ENCODE data around the gene ZNF496. TPM values are rescaled to one million over a fixed set of nuclear protein-coding genes. Genes with fewer than 3 reads are reported as not detected.
"Not testable (repeated sequence)": the region's sequence is repeated elsewhere in the genome, so short reads cannot be mapped to it uniquely, and the experiment has no call there.

The ZNF496 gene
- 10 to 100 TPM; 31.8 to 53.8 (median 42.4) TPM for total RNA-seq
- 10 to 100 TPM; 19.3 to 28.6 TPM for polyA plus RNA-seq
- long read RNA-seq, donor 1, partial matches to known transcripts = 10 of 69 reads
- long read RNA-seq, donor 1, other reads (novel, unspliced or antisense) = 59 of 69 reads
- long read RNA-seq, donor 2, full-length matches to known transcripts = 6 of 16 reads
- long read RNA-seq, donor 2, partial matches to known transcripts = 10 of 16 reads
- long read RNA-seq, donor 2, other reads (novel, unspliced or antisense) = 0 of 16 reads
- long read RNA-seq, donor 3, full-length matches to known transcripts = 8 of 42 reads
- long read RNA-seq, donor 3, partial matches to known transcripts = 24 of 42 reads
- long read RNA-seq, donor 3, other reads (novel, unspliced or antisense) = 10 of 42 reads

GRCh38 chr1:247331525-247332214, at the start of gene ZNF496:
Gene ZNF496 (minus strand): TSS chr1:247331867. CDS start chr1:247329578, 2,289 bp downstream.
- peak within 1 kb of the TSS; percentile 82 for H3K4me3 ChIP-seq
- H3K9me3 ChIP-seq = no peaks in the 10 kb centered on the region
- intact Hi-C loops (cut with DNase I) = loop anchor here in 1 of 4 donors (5.0 kb wide), 1 partner anchor 41 kb away; no protein-coding TSS in a partner anchor
- WGBS, 3 donors = 0 to 2% (median 1%) methylated on average over 18 to 93 of the region's 93 CpGs
- H3K27ac ChIP-seq = peak within 1 kb of the TSS; percentile 80 to 97
- peak; percentile 53 for TF ChIP-seq POLR2A (IDR thresholded peaks at IDR 0.05)
- TF ChIP-seq CTCF (IDR thresholded peaks at IDR 0.05) = no peak
- no peak for TF ChIP-seq EP300 (IDR thresholded peaks at IDR 0.05)
- peaks cover 9% of the 10 kb centered on the region for H3K4me1 ChIP-seq (ENCODE audit: insufficient read depth)
- DNase-seq = peak; percentile 89 to 92 (median 90)
- H3K27me3 ChIP-seq = no peaks in the 10 kb centered on the region
- H3K36me3 ChIP-seq = no peaks in the 10 kb centered on the region

GRCh38 chr1:247378334-247379073, 46.8 kb upstream of the ZNF496 start:
- no peak overlapping the region for H3K27ac ChIP-seq
- H3K27me3 ChIP-seq = no peaks in the 10 kb centered on the region
- intact Hi-C loops (cut with DNase I) = no loop called here
- no peak for DNase-seq
- no peaks in the 10 kb centered on the region for H3K9me3 ChIP-seq
- H3K36me3 ChIP-seq = no peaks in the 10 kb centered on the region
- 79 to 87% (median 87%) methylated on average over 20 of the region's 20 CpGs for WGBS, 3 donors
- H3K4me3 ChIP-seq = no peak overlapping the region
- H3K4me1 ChIP-seq (ENCODE audit: insufficient read depth) = no peaks in the 10 kb centered on the region
- TF ChIP-seq CTCF (IDR thresholded peaks at IDR 0.05) = no peak
- TF ChIP-seq EP300 (IDR thresholded peaks at IDR 0.05) = no peak
- no peak for TF ChIP-seq POLR2A (IDR thresholded peaks at IDR 0.05)

GRCh38 chr1:247377656-247378055, 46.0 kb upstream of the ZNF496 start:
- H3K4me1 ChIP-seq (ENCODE audit: insufficient read depth); H3K27me3 ChIP-seq; H3K36me3 ChIP-seq; H3K4me3 ChIP-seq; H3K9me3 ChIP-seq; DNase-seq; H3K27ac ChIP-seq; intact Hi-C loops (cut with DNase I): not testable (repeated sequence)
- 59 to 71% (median 65%) methylated on average over 7 of the region's 7 CpGs for WGBS, 3 donors

- 40 to 45% (median 40%) methylated on average over 7 of the region's 7 CpGs for WGBS, 3 donors
- no peaks in the 10 kb centered on the region for H3K9me3 ChIP-seq
- H3K4me1 ChIP-seq (ENCODE audit: insufficient read depth) = no peaks in the 10 kb centered on the region
- intact Hi-C loops (cut with DNase I) = no loop called here
- H3K27ac ChIP-seq = no peak overlapping the region
- no peak for TF ChIP-seq POLR2A (IDR thresholded peaks at IDR 0.05)
- TF ChIP-seq CTCF (IDR thresholded peaks at IDR 0.05) = no peak
- no peak for TF ChIP-seq EP300 (IDR thresholded peaks at IDR 0.05)
- no peak for DNase-seq
- H3K4me3 ChIP-seq = no peak overlapping the region
- no peaks in the 10 kb centered on the region for H3K27me3 ChIP-seq
- H3K36me3 ChIP-seq = no peaks in the 10 kb centered on the region
Observed at GRCh38 chr1:247376659-247377058, 45.0 kb upstream of the ZNF496 start.
